Measurements from ENCODE around the gene BMP6.

The BMP6 gene

GRCh38 chr6:7770601-7771000, 44.7 kb downstream of the BMP6 start:
- DNase-seq (ENCODE audit: low spot score): no peak
- Histone ChIP-seq H3K27ac (no peak overlapping the region), H3K4me3 (no peak overlapping the region)
- TF ChIP-seq CTCF (IDR thresholded peaks at IDR 0.05): no peak

GRCh38 chr6:7773322-7773721, 47.4 kb downstream of the BMP6 start:
- H3K4me3 ChIP-seq: no peak overlapping the region
- no peak for DNase-seq (ENCODE audit: low spot score)
- no peak for TF ChIP-seq CTCF (IDR thresholded peaks at IDR 0.05)
- H3K27ac ChIP-seq: no peak overlapping the region

GRCh38 chr6:7773914-7774313, 48.0 kb downstream of the BMP6 start:
- no peak overlapping the region for H3K27ac ChIP-seq
- DNase-seq (ENCODE audit: low spot score): no peak
- H3K4me3 ChIP-seq: no peak overlapping the region
- no peak for TF ChIP-seq CTCF (IDR thresholded peaks at IDR 0.05)

- no peak overlapping the region for H3K4me3 ChIP-seq
- TF ChIP-seq CTCF (IDR thresholded peaks at IDR 0.05): no peak
- no peak for DNase-seq (ENCODE audit: low spot score)
- no peak overlapping the region for H3K27ac ChIP-seq
Observed at GRCh38 chr6:7776509-7776908, 50.6 kb downstream of the BMP6 start.

- no peak for DNase-seq (ENCODE audit: low spot score)
- Histone ChIP-seq H3K4me3 (no peak overlapping the region), H3K27ac (no peak overlapping the region)
- TF ChIP-seq CTCF (IDR thresholded peaks at IDR 0.05): no peak
Observed at GRCh38 chr6:7777074-7777473, 51.2 kb downstream of the BMP6 start.

- Histone ChIP-seq H3K4me3 (no peak overlapping the region), H3K27ac (no peak overlapping the region)
- DNase-seq (ENCODE audit: low spot score): no peak
- no peak for TF ChIP-seq CTCF (IDR thresholded peaks at IDR 0.05)
Observed at GRCh38 chr6:7781240-7781639, 55.3 kb downstream of the BMP6 start.

GRCh38 chr6:7784248-7784647, 58.3 kb downstream of the BMP6 start:
- TF ChIP-seq CTCF (IDR thresholded peaks at IDR 0.05): no peak
- DNase-seq (ENCODE audit: low spot score): no peak
- H3K27ac ChIP-seq: no peak overlapping the region
- no peak overlapping the region for H3K4me3 ChIP-seq
